GM21528 (cell line): ENCODE results near the gene PSME4.

Experiments used
- ATAC-seq: cut with Tn5 transposase; IDR thresholded peaks from one replicate; pipeline ENCODE4 v1.9.1; 2021; ENCODE audit warnings: mild to moderate bottlenecking, moderate library complexity; ENCODE audit not compliant: unreplicated experiment, low FRiP score

Gene PSME4, protein sequence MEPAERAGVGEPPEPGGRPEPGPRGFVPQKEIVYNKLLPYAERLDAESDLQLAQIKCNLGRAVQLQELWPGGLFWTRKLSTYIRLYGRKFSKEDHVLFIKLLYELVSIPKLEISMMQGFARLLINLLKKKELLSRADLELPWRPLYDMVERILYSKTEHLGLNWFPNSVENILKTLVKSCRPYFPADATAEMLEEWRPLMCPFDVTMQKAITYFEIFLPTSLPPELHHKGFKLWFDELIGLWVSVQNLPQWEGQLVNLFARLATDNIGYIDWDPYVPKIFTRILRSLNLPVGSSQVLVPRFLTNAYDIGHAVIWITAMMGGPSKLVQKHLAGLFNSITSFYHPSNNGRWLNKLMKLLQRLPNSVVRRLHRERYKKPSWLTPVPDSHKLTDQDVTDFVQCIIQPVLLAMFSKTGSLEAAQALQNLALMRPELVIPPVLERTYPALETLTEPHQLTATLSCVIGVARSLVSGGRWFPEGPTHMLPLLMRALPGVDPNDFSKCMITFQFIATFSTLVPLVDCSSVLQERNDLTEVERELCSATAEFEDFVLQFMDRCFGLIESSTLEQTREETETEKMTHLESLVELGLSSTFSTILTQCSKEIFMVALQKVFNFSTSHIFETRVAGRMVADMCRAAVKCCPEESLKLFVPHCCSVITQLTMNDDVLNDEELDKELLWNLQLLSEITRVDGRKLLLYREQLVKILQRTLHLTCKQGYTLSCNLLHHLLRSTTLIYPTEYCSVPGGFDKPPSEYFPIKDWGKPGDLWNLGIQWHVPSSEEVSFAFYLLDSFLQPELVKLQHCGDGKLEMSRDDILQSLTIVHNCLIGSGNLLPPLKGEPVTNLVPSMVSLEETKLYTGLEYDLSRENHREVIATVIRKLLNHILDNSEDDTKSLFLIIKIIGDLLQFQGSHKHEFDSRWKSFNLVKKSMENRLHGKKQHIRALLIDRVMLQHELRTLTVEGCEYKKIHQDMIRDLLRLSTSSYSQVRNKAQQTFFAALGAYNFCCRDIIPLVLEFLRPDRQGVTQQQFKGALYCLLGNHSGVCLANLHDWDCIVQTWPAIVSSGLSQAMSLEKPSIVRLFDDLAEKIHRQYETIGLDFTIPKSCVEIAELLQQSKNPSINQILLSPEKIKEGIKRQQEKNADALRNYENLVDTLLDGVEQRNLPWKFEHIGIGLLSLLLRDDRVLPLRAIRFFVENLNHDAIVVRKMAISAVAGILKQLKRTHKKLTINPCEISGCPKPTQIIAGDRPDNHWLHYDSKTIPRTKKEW (N-terminal part only)

GRCh38 chr2:53970724-53971602 lies at the start of gene PSME4:
Gene PSME4 (minus strand): TSS chr2:53970993. CDS start chr2:53970784, 209 bp downstream.
- ATAC-seq = peak; percentile 90

GRCh38 chr2:54015798-54016699 lies 45.3 kb upstream of the PSME4 start:
- ATAC-seq = no peak

DNA sequence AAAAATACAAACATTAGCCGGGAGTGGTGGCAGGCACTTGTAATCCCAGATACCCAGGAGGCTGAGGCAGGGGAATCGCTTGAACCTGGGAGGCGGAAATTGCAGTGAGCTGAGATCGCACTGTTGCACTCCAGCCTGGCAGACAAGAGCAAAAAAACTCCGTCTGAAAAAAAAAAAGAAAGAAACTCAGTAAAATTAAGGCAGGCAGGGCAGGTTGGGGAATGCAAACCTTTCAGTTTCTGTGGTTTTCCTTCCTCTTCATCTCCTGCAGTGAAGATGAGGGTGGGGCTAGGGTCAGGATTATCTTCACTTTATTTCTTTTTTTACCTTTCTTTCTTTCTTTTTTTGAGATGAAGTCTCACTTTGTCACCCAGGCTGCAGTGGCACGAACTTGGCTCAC lies 43.2 kb upstream of the PSME4 start:
- no peak for ATAC-seq

GRCh38 chr2:54012538-54013141 lies 41.8 kb upstream of the PSME4 start:
- no peak for ATAC-seq

- no peak for ATAC-seq
These were observed 38.8 kb upstream of the PSME4 start for GRCh38 chr2:54009549-54009948.

DNA sequence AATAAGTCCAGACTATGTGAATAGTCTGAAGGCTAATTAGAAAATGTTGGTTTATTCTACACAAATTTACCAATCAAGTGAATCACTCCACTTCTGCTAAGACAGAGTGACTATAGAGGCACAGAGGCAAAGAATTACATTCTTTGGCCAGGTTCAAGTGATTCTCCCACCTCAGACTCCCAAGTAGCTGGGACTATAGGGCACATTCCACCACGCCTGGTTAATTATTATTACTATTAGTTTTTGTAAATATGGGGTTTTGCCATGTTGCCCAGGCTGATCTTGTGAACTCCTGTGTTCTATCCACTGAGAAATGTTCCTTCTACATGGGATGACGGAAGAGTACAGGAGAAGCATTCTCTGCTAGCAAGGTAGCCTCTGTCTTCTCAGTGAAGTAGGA lies 37.6 kb upstream of the PSME4 start:
- no peak for ATAC-seq

DNA sequence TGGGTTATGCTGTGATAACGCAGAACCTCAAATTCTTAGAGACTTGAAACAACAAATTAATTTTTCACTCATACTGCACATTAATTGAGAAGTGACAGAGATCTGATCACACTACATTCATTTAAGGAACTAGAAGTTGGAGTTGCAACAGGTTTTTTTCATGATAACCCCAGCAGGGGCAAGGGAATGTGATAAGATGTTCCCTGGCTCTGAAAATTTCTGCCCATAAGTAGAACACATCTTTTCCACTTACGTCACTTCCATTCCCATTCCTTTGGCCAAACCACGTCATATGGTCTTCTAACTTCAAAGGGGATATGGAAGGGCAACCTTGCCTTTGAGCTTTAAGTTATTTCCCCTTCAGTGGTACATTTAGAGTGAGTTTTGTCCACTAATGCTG lies 29.7 kb upstream of the PSME4 start:
- no peak for ATAC-seq

DNA sequence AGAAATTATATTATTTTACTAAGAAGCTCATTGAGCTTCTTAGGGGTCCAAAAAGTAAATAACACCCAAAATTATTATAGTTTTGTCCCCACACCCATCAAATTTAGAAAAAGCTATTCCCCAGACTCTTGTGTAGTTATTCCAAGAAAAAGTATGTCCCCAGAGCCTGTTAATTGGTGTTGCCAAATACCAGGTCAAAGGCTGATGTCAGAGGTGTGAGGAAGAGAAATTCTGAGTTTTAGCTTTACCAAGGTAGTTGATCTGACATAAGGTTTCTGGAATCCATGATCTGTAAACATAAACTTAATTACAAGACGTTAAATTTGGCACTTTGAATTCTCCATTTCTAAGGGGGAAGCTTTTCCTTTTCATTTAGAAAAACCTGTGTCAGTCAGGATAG lies 29.3 kb upstream of the PSME4 start:
- ATAC-seq = no peak

DNA sequence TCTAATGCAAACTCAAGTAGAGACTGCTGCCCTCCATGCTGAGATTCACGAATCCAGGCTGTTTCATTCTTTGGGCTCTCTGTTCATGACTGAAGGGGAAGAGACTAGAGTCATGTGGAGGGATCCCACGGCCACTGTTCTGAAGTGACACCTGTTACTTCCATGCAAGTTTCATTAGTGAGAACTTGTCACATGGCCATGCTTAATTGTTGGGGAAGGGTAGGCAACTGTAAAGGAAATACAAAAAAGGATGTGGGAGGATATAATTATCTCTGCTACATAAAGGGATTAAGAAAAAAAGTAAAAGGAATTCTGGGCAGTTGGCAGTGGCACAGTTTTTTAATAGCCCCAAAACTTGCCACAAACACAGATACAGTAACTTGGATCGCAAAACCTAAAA lies 28.0 kb upstream of the PSME4 start:
- ATAC-seq = no peak

DNA sequence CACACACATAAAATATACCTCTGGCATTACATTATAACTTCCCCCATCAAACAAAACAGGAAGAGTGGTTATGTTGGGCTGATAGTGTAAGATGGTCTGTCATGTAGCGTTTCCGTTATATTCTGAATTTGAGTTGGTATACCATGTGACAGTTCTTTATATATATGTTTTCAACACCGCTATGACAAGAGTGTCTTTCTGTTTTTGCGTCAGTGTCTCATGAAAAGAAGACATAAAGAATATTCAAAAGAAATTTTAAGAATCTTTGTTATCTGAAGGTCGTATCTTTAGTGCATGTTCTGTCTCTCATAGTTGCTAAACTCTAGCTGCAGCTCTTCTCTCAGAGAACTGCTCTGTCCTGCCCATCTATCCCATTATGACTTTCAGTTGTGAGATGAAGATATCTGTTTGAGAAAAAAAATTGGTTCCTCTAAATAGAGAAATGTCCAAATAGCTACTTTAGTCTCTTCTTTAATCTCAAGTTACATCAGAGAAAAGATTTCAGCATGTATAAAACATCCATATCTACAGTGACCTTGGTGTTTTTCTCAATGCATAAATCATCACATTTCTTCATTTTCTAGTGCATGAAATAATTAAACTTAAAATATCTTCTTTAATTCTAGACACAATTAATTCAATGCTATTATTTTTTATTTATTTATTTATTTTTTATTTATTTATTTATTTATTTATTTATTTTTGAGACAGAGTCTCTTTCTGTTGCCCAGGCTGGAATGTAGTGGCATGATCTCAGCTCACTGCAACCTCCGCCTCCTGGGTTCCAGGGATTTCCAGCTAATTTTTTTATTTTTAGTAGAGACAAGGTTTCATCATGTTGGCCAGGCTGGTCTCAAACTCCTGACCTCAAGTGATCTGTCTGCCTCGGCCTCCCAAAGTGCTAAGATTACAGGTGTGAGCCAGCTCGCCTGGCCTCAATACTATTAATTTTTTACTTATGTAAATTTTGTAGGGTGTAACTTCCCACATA lies 24.3 kb upstream of the PSME4 start:
- peak; percentile 86 for ATAC-seq

GRCh38 chr2:53991948-53992347 lies 21.2 kb upstream of the PSME4 start:
- ATAC-seq = no peak

GRCh38 chr2:53989210-53989862 lies 18.5 kb upstream of the PSME4 start:
- ATAC-seq = no peak

- ATAC-seq = no peak
These were observed 16.6 kb upstream of the PSME4 start for GRCh38 chr2:53987336-53987921.

DNA sequence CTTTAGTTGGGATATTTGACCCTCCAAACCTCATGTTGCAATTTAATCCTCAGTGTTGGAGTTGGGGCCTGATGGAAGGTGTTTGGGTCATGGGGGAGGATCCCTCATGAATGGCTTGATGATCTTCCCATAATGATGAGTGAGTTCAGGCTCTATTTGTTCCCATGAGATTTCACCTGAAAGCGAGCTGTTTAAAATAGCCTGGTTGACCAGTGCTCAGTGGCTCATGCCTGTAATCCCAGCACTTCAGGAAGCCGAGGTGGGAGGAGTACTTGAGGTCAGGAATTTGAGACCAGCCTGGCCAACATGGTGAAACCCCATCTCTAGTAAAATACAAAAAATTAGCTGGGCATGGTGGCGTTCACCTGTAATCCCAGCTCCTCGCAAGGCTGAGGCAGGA lies 14.9 kb upstream of the PSME4 start:
- ATAC-seq = no peak

- ATAC-seq = peak; percentile 41
These were observed 647 bp downstream of the PSME4 start for GRCh38 chr2:53969968-53970723.
